Caco-2 (cell line): Measurements from ENCODE around the gene NRXN3. TPM values are rescaled to one million over a fixed set of nuclear protein-coding genes. Genes with fewer than 3 reads are reported as not detected.

Experiments used
- BruUV-seq: library from RNA; stranded (reverse); fragments of 400-500 nt; replicated peaks from 2 replicates; lab custom pipeline; 2021; lab: Mats Ljungman, UMichigan
- CTCF ChIA-PET: fragments of 300-600 bp; sonication (Branson Sonifier 250); formaldehyde crosslinking; loops from one replicate; lab custom pipeline; 2022; ENCODE audit warnings: antibody characterized with exemption; lab: Charles Lee
- POLR2A ChIA-PET: fragments of 300-600 bp; sonication (Branson Sonifier 250); formaldehyde crosslinking; loops from one replicate; lab custom pipeline; 2022; ENCODE audit warnings: antibody characterized with exemption; lab: Charles Lee
- DNase-seq, 2 experiments: peaks; one replicate each; pipeline versions ENCODE4 v3.0.0 to v3.0.0-alpha.2; 2020 to 2022
- H3K27me3 ChIP-seq: replicated peaks from 2 replicates; pipeline ENCODE4 v1.6.0; 2011; ENCODE audit warnings: low read length; ENCODE audit not compliant: control insufficient read depth, insufficient read depth
- H3K36me3 ChIP-seq: 2 replicates; pipeline ENCODE4 v1.5.1; 2011; ENCODE audit warnings: low read length; ENCODE audit not compliant: control insufficient read depth, insufficient read depth
- H3K4me1 ChIP-seq: fragments of 250-450 bp; sonication (Bioruptor Pico); 2 replicates; pipeline ENCODE4 v1.5.1; 2020; ENCODE audit warnings: mild to moderate bottlenecking
- H3K4me3 ChIP-seq: 2 replicates; pipeline ENCODE4 v1.5.1; 2011; ENCODE audit warnings: low read depth, mild to moderate bottlenecking, control low read depth, low read length
- H3K9me3 ChIP-seq: fragments of 250-450 bp; sonication (Bioruptor Pico); 2 replicates; pipeline ENCODE4 v1.5.1; 2020; ENCODE audit warnings: mild to moderate bottlenecking, moderate library complexity
- H3K27ac Mint-ChIP-seq: one replicate; pipeline ENCODE4 v1.8.0; 2022; ENCODE audit warnings: mixed read lengths; ENCODE audit not compliant: unreplicated experiment
- H3K27me3 Mint-ChIP-seq: one replicate; pipeline ENCODE4 v1.8.0; 2022; ENCODE audit warnings: mixed read lengths; ENCODE audit not compliant: insufficient read depth, unreplicated experiment
- H3K36me3 Mint-ChIP-seq: one replicate; pipeline ENCODE4 v1.8.0; 2022; ENCODE audit warnings: mild to moderate bottlenecking, mixed read lengths; ENCODE audit not compliant: insufficient read depth, unreplicated experiment
- H3K4me1 Mint-ChIP-seq: one replicate; pipeline ENCODE4 v1.8.0; 2022; ENCODE audit warnings: low read depth, mixed read lengths; ENCODE audit not compliant: unreplicated experiment
- H3K4me3 Mint-ChIP-seq: one replicate; pipeline ENCODE4 v1.8.0; 2022; ENCODE audit warnings: mild to moderate bottlenecking, moderate library complexity, mixed read lengths; ENCODE audit not compliant: unreplicated experiment
- H3K9me3 Mint-ChIP-seq: one replicate; pipeline ENCODE4 v1.8.0; 2022; ENCODE audit warnings: mixed read lengths; ENCODE audit not compliant: unreplicated experiment
- CTCF ChIP-seq, 2 experiments: fragments of 200-600 bp in 1 of 2; IDR thresholded peaks; 1 replicate in 1 of 2; 2 replicates in 1 of 2; pipeline versions ENCODE4 v1.5.1 to v1.8.0; 2011 to 2022; ENCODE audit warnings: antibody characterized with exemption in 1 of 2, control low read depth in 1 of 2, inconsistent platforms in 1 of 2, low read depth in 1 of 2, low read length in 1 of 2, mild to moderate bottlenecking in 1 of 2, moderate library complexity in 1 of 2; ENCODE audit not compliant: insufficient read depth in 1 of 2, severe bottlenecking in 1 of 2, unreplicated experiment in 1 of 2
- intact Hi-C: fragments of 100-400 bp; cut with micrococcal nuclease; formaldehyde crosslinking; loops from one replicate; pipeline ENCODE4 v1.10.0; 2022; ENCODE audit not compliant: unreplicated experiment
- total RNA-seq: library from RNA; stranded (reverse); gene quantifications from 2 replicates; pipeline ENCODE4 v1.2.3, GENCODE V29; 2022

The NRXN3 gene
- total RNA-seq, 1 experiment from 2014 or later = 12.4 TPM

DNA sequence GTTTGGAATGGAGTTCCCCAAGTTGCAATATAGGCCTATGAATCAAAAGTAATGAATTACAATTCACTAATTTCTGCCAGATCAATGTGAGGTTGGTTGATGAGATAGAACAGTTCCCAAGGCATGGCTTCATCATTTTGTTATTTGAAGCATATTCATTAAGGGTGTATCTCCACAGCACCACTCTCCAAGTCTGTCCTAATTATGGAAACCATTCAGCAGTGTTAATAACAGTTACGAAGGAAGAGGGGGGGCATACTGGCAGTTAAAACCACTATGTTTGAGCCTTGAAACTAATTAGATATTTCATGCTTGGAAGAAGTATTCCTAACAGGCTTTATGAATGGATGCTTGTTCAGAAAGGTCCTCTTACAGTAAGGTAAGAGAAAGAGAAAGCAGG, 1520.8 kb downstream of the NRXN3 start:
- DNase-seq = no peak
- no peaks in the 10 kb centered on the region for H3K27me3 Mint-ChIP-seq
- no TSS peak for BruUV-seq
- Histone ChIP-seq H3K4me3 (no peak overlapping the region), H3K36me3 (no peaks in the 10 kb centered on the region), H3K4me1 (no peaks in the 10 kb centered on the region), H3K27me3 (no peaks in the 10 kb centered on the region), H3K9me3 (no peaks in the 10 kb centered on the region)
- H3K36me3 Mint-ChIP-seq = no peaks in the 10 kb centered on the region
- POLR2A ChIA-PET = no interaction called here
- peaks cover 7% of the 10 kb centered on the region for H3K9me3 Mint-ChIP-seq
- intact Hi-C loops = no loop called here
- CTCF ChIA-PET = no interaction called here
- H3K4me1 Mint-ChIP-seq = no peaks in the 10 kb centered on the region
- no peak overlapping the region for H3K4me3 Mint-ChIP-seq
- no peak for TF ChIP-seq CTCF (IDR thresholded peaks at IDR 0.05; ENCODE audit: insufficient read depth in 1 of 2, low read depth in 1 of 2, low read length in 1 of 2, severe bottlenecking in 1 of 2, unreplicated experiment in 1 of 2)
- H3K27ac Mint-ChIP-seq = no peak overlapping the region

GRCh38 chr14:79693935-79694334, 1523.8 kb downstream of the NRXN3 start:
- DNase-seq = no peak
- Histone ChIP-seq H3K4me3 (no peak overlapping the region), H3K9me3 (no peaks in the 10 kb centered on the region), H3K27me3 (no peaks in the 10 kb centered on the region), H3K36me3 (no peaks in the 10 kb centered on the region), H3K4me1 (no peaks in the 10 kb centered on the region)
- BruUV-seq = no TSS peak
- ChIA-PET POLR2A (no interaction called here), CTCF (no interaction called here)
- Mint-ChIP-seq H3K4me1 (no peaks in the 10 kb centered on the region), H3K27ac (no peak overlapping the region), H3K27me3 (no peaks in the 10 kb centered on the region), H3K4me3 (no peak overlapping the region), H3K9me3 (peaks cover 7% of the 10 kb centered on the region), H3K36me3 (no peaks in the 10 kb centered on the region)
- intact Hi-C loops = no loop called here
- no peak for TF ChIP-seq CTCF (IDR thresholded peaks at IDR 0.05; ENCODE audit: insufficient read depth in 1 of 2, low read depth in 1 of 2, low read length in 1 of 2, severe bottlenecking in 1 of 2, unreplicated experiment in 1 of 2)

DNA sequence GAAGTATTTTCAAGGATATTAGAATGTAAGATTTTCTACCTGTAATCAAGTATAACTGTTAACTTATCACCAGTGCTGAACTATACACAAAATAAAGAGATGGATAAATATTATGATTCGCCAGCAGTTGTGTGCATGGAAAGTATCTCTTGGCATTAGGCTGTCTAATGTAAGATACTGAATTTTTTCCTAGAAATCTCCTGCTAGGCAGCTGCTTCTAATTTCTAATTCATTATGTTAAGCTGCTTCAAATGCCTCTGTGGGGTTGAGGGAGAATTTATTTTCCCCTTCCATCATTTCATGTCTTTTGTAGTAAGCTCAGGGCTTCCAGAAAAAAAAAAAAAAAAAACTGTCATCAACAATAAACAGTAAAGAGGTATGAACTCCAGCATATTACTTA, 1525.1 kb downstream of the NRXN3 start:
- intact Hi-C loops = no loop called here
- Histone ChIP-seq H3K27me3 (no peaks in the 10 kb centered on the region), H3K9me3 (no peaks in the 10 kb centered on the region), H3K4me1 (no peaks in the 10 kb centered on the region), H3K36me3 (no peaks in the 10 kb centered on the region), H3K4me3 (no peak overlapping the region)
- BruUV-seq = no TSS peak
- no peak for DNase-seq
- H3K36me3 Mint-ChIP-seq = no peaks in the 10 kb centered on the region
- H3K27me3 Mint-ChIP-seq = no peaks in the 10 kb centered on the region
- ChIA-PET POLR2A (no interaction called here), CTCF (no interaction called here)
- no peak overlapping the region for H3K27ac Mint-ChIP-seq
- H3K4me1 Mint-ChIP-seq = no peaks in the 10 kb centered on the region
- peaks cover 7% of the 10 kb centered on the region for H3K9me3 Mint-ChIP-seq
- TF ChIP-seq CTCF (IDR thresholded peaks at IDR 0.05; ENCODE audit: insufficient read depth in 1 of 2, low read depth in 1 of 2, low read length in 1 of 2, severe bottlenecking in 1 of 2, unreplicated experiment in 1 of 2) = no peak
- H3K4me3 Mint-ChIP-seq = no peak overlapping the region
